ENCODE data around the gene KDM6B. TPM values are rescaled to one million over a fixed set of nuclear protein-coding genes. Genes with fewer than 3 reads are reported as not detected.

Gene KDM6B
- total and polyA plus RNA-seq, 9 of the 15 experiments (the other 6 are each of a cell fraction or from before 2014, with no cell fraction given): 0.01 to 22.9 (median 2.2) TPM

- TF ChIP-seq RAD21 (CRISPR knock-in tag; conservative IDR thresholded peaks at IDR 0.05 in 1 of 2, IDR thresholded peaks at IDR 0.05 in 1 of 2) (peak; percentile 36 to 63), PKNOX1 (IDR thresholded peaks at IDR 0.05) (peak; percentile 71; the same call in 1 of the 2 replicates), SIX5 (IDR thresholded peaks at IDR 0.05; ENCODE audit: borderline replicate concordance in 1 of 2, insufficient read depth in 1 of 2, low read depth in 1 of 2, low read length in 2 of 2) (peak; percentile 78 to 84), HES1 (IDR thresholded peaks at IDR 0.05; ENCODE audit: low read depth) (no peak), MIER1 (IDR thresholded peaks at IDR 0.05; ENCODE audit: low read depth) (no peak), ZNF124 (CRISPR knock-in tag; IDR thresholded peaks at IDR 0.05) (no peak), CTCF (IDR thresholded peaks at IDR 0.05 in 2 of 3, conservative IDR thresholded peaks at IDR 0.05 in 1 of 3; ENCODE audit: insufficient read depth in 2 of 3, low read depth in 1 of 3, low read length in 3 of 3) (peak; percentile 68 to 70 (median 69)), TAF7 (tag; IDR thresholded peaks at IDR 0.05) (no peak), JUND (IDR thresholded peaks at IDR 0.05; ENCODE audit: borderline replicate concordance, low read depth, low read length) (peak; percentile 51; the same call in 1 of the 2 replicates), JUND (tag; IDR thresholded peaks at IDR 0.05; ENCODE audit: borderline replicate concordance, low read depth, low read length) (peak; percentile 18; the same call in 1 of the 3 replicates), COPS2 (conservative IDR thresholded peaks at IDR 0.05) (no peak), TEAD2 (tag; IDR thresholded peaks at IDR 0.05) (no peak), KAT8 (IDR thresholded peaks at IDR 0.05; ENCODE audit: low read depth) (no peak), MNT (conservative IDR thresholded peaks at IDR 0.05) (peak; percentile 13 to 45), MAFK (IDR thresholded peaks at IDR 0.05; ENCODE audit: low read length) (0 out of 2 replicates have a peak, but pooled peaks have one; percentile 3), HMG20B (CRISPR knock-in tag; IDR thresholded peaks at IDR 0.05) (no peak), ZNF263 (CRISPR knock-in tag; IDR thresholded peaks at IDR 0.05; ENCODE audit: borderline replicate concordance) (peak; percentile 64; the same call in 1 of the 2 replicates), POU5F1 (IDR thresholded peaks at IDR 0.05; ENCODE audit: borderline replicate concordance, low read depth, low read length, partially characterized antibody) (peak; percentile 68), ZBTB17 (CRISPR knock-in tag; IDR thresholded peaks at IDR 0.05) (peak; percentile 43; the same call in 1 of the 2 replicates), FIP1L1 (IDR thresholded peaks at IDR 0.05; ENCODE audit: low read depth, low read length, poor library complexity, severe bottlenecking) (peak; percentile 84), RBM34 (IDR thresholded peaks at IDR 0.05; ENCODE audit: borderline replicate concordance, insufficient read depth, low read length) (no peak), SRSF3 (IDR thresholded peaks at IDR 0.05; ENCODE audit: insufficient read depth, low read length) (no peak)
Observed at GRCh38 chr17:7856811-7857712, 23.0 kb downstream of the KDM6B start, which contains the start of gene NAA38 (continued).

Data from K562 (cell line).